Fibroblast of lung (primary cell): ENCODE data around the gene C9. TPM values are rescaled to one million over a fixed set of nuclear protein-coding genes. Genes with fewer than 3 reads are reported as not detected.
A peak's percentile ranks its signal among the peaks of the same experiment; 100 is the strongest.

Source experiments
- DNase-seq, 2 donors: peaks; one replicate each; pipeline versions ENCODE4 v3.0.0 to v3.0.0-alpha.2; 2010; ENCODE audit warnings: low read depth in 2 of 2
- H2AFZ ChIP-seq: 2 replicates; pipeline ENCODE4 v1.5.1; 2012; ENCODE audit warnings: low read length, control low read depth, inconsistent platforms
- H3K27ac ChIP-seq: 2 replicates; pipeline ENCODE4 v1.5.1; 2011; ENCODE audit warnings: low read length, control low read depth; ENCODE audit not compliant: insufficient read depth
- H3K27me3 ChIP-seq: 2 replicates; pipeline ENCODE4 v1.5.1; 2011; ENCODE audit warnings: mild to moderate bottlenecking, low read length; ENCODE audit not compliant: control insufficient read depth, insufficient read depth
- H3K36me3 ChIP-seq: 2 replicates; pipeline ENCODE4 v1.5.1; 2011; ENCODE audit warnings: low read length; ENCODE audit not compliant: control insufficient read depth, insufficient read depth
- H3K4me1 ChIP-seq: 2 replicates; pipeline ENCODE4 v1.5.1; 2011; ENCODE audit warnings: low read length; ENCODE audit not compliant: control insufficient read depth, insufficient read depth; ENCODE audit errors: extremely low read depth
- H3K4me2 ChIP-seq: 2 replicates; pipeline ENCODE4 v1.5.1; 2011; ENCODE audit warnings: low read length, control low read depth; ENCODE audit not compliant: insufficient read depth; ENCODE audit errors: extremely low read depth
- H3K4me3 ChIP-seq, 4 experiments: fragments of 200-600 bp in 1 of 4; sonication (generic) in 1 of 4; replicated peaks in 1 of 4; 2 replicates each; pipeline ENCODE4 v1.5.1; 2011 to 2016; ENCODE audit warnings: low read length in 4 of 4, low read depth in 3 of 4, mild to moderate bottlenecking in 3 of 4, control low read depth in 2 of 4, inconsistent platforms in 1 of 4, mixed read lengths in 1 of 4; ENCODE audit not compliant: insufficient read depth in 1 of 4; ENCODE audit errors: control extremely low read depth in 1 of 4
- H3K79me2 ChIP-seq: 2 replicates; pipeline ENCODE4 v1.5.1; 2012; ENCODE audit warnings: mild to moderate bottlenecking, low read length, inconsistent platforms; ENCODE audit not compliant: control insufficient read depth, insufficient read depth
- H3K9ac ChIP-seq: 2 replicates; pipeline ENCODE4 v1.5.1; 2011; ENCODE audit warnings: mild to moderate bottlenecking, low read length, control low read depth; ENCODE audit not compliant: insufficient read depth
- H3K9me3 ChIP-seq: 2 replicates; pipeline ENCODE4 v1.5.1; 2012; ENCODE audit warnings: low read depth, low read length; ENCODE audit not compliant: control insufficient read depth, insufficient read depth
- H4K20me1 ChIP-seq: 2 replicates; pipeline ENCODE4 v1.5.1; 2011; ENCODE audit warnings: low read length; ENCODE audit not compliant: control insufficient read depth, insufficient read depth; ENCODE audit errors: extremely low read depth
- EZH2 ChIP-seq: IDR thresholded peaks from 2 replicates; pipeline ENCODE4 v1.5.1; 2012; ENCODE audit warnings: low read length, control low read depth, mild to moderate bottlenecking; ENCODE audit errors: missing control alignments
- polyA plus RNA-seq, 2 donors: library from polyadenylated mRNA; depleted of rRNA in 1 of 2; stranded (reverse) in 1 of 2; unstranded in 1 of 2; fragments of >200 nt; gene quantifications; 2 replicates each; pipeline ENCODE4 v1.2.1, GENCODE V29; 2011 to 2012; ENCODE audit warnings: missing spikeins in 1 of 2
- total RNA-seq: library from RNA; depleted of rRNA; stranded (reverse); fragments of >200 nt; gene quantifications from 2 replicates; pipeline ENCODE4 v1.2.1, GENCODE V29; 2014
- TF ChIP-seq, protein P1 (sequence below), 2 donors: IDR thresholded peaks in 1 of 2; conservative IDR thresholded peaks in 1 of 2; 1 replicate in 1 of 2; 2 replicates in 1 of 2; pipeline ENCODE4 v1.5.1; 2011 to 2012; ENCODE audit warnings: low read length in 2 of 2, control low read depth in 1 of 2, inconsistent platforms in 1 of 2, low read depth in 1 of 2, mild to moderate bottlenecking in 1 of 2

Gene C9
- total and polyA plus RNA-seq, 2 donors (not counting 1 experiment from before 2014, with no cell fraction given), result 0.06 to 0.33 TPM

DNA sequence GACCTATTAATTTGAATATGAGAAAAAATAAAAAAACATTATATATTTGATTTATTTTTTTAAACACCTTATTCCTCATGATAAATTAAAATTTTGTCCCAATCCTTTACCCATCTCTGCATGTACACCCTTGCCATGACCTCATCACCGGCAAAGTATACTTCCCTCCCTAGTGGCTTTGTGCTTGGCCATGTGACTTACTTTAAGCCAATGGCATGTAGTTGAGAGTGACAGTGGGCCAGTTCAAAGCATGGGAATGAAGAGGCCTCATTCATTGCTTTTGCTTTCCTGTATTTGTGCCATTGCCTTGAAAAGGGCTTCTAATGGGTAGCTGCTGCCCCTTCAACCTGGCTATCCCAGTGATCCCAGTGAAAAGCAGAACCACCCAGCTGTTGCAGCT is 31.2 kb downstream of the C9 start:
- Histone ChIP-seq H3K9me3 (no peaks in the 10 kb centered on the region), H3K4me3 (no peak overlapping the region), H3K9ac (no peak overlapping the region), H4K20me1 (no peaks in the 10 kb centered on the region), H3K36me3 (no peaks in the 10 kb centered on the region), H2AFZ (no peak overlapping the region), H3K27ac (no peak overlapping the region), H3K4me1 (no peaks in the 10 kb centered on the region), H3K27me3 (no peaks in the 10 kb centered on the region), H3K4me2 (no peak overlapping the region), H3K79me2 (no peaks in the 10 kb centered on the region)
- DNase-seq, result no peak
- TF ChIP-seq EZH2, result no peak
- TF ChIP-seq, protein P1, sequence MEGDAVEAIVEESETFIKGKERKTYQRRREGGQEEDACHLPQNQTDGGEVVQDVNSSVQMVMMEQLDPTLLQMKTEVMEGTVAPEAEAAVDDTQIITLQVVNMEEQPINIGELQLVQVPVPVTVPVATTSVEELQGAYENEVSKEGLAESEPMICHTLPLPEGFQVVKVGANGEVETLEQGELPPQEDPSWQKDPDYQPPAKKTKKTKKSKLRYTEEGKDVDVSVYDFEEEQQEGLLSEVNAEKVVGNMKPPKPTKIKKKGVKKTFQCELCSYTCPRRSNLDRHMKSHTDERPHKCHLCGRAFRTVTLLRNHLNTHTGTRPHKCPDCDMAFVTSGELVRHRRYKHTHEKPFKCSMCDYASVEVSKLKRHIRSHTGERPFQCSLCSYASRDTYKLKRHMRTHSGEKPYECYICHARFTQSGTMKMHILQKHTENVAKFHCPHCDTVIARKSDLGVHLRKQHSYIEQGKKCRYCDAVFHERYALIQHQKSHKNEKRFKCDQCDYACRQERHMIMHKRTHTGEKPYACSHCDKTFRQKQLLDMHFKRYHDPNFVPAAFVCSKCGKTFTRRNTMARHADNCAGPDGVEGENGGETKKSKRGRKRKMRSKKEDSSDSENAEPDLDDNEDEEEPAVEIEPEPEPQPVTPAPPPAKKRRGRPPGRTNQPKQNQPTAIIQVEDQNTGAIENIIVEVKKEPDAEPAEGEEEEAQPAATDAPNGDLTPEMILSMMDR (conservative IDR thresholded peaks at IDR 0.05 in 1 of 2, IDR thresholded peaks at IDR 0.05 in 1 of 2; ENCODE audit: low read depth in 1 of 2, low read length in 2 of 2), result no peak

DNA sequence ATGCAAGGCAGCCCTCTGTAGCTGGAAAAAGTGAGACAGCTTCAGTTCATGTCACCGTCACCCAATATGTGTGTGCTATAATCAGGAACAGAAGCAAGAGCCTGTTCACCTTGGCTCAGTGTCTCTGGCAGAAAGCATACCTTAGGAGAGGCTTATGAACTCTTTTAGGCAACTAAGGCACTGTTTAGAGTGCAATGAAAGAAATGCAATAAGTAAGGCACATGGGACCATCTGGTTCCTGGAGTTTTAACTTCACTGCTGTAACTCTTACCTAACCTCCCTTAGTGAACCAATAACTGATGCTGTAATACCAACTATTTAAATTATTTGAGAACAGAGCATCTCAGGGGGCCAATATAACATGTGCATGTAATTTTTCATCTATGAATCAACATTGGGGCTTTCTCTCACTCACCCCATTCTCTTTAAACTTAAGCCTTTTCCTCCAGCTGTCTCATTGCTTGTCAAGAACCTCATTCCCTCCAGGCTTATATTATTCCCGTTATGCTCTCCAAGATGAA is 32.4 kb downstream of the C9 start:
- Histone ChIP-seq H3K4me1 (no peaks in the 10 kb centered on the region), H3K27me3 (peaks cover 2% of the 10 kb centered on the region), H3K4me2 (no peak overlapping the region), H3K27ac (no peak overlapping the region), H3K4me3 (no peak overlapping the region), H4K20me1 (no peaks in the 10 kb centered on the region), H3K9ac (no peak overlapping the region), H3K9me3 (no peaks in the 10 kb centered on the region), H3K36me3 (no peaks in the 10 kb centered on the region), H2AFZ (no peak overlapping the region), H3K79me2 (no peaks in the 10 kb centered on the region)
- peak in 1 of 2 donors; percentile 7 for DNase-seq
- TF ChIP-seq EZH2, result no peak
- TF ChIP-seq, protein P1 (conservative IDR thresholded peaks at IDR 0.05 in 1 of 2, IDR thresholded peaks at IDR 0.05 in 1 of 2; ENCODE audit: low read depth in 1 of 2, low read length in 2 of 2), result no peak

DNA sequence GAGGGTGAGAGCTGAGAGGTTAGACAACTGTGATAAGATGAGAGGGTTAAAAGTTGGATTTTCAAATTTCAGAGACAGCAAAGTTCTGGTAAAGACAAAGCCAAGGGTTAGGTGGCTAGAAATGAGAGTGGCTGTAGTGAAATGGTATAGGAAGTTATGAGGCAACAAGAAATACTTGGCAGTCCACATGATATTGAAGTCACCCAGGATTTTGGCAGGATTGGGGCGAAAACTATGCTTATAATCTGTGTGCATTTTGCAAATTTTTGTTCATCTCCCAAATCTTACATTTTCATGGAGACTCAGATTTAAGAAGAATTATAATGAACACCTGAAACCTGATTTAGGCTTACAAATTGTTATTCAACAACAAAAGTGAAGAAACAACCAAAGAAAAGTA is 35.6 kb downstream of the C9 start:
- Histone ChIP-seq H3K27ac (no peak overlapping the region), H3K79me2 (no peaks in the 10 kb centered on the region), H3K27me3 (peaks cover 2% of the 10 kb centered on the region), H3K36me3 (no peaks in the 10 kb centered on the region), H2AFZ (no peak overlapping the region), H3K4me2 (no peak overlapping the region), H4K20me1 (no peaks in the 10 kb centered on the region), H3K9ac (no peak overlapping the region), H3K4me1 (no peaks in the 10 kb centered on the region), H3K9me3 (no peaks in the 10 kb centered on the region), H3K4me3 (no peak overlapping the region)
- TF ChIP-seq EZH2, result no peak
- TF ChIP-seq, protein P1 (conservative IDR thresholded peaks at IDR 0.05 in 1 of 2, IDR thresholded peaks at IDR 0.05 in 1 of 2; ENCODE audit: low read depth in 1 of 2, low read length in 2 of 2), result no peak
- DNase-seq, result no peak
